ENCODE measurements around the gene OTUD3.

OTUD3 gene

DNA sequence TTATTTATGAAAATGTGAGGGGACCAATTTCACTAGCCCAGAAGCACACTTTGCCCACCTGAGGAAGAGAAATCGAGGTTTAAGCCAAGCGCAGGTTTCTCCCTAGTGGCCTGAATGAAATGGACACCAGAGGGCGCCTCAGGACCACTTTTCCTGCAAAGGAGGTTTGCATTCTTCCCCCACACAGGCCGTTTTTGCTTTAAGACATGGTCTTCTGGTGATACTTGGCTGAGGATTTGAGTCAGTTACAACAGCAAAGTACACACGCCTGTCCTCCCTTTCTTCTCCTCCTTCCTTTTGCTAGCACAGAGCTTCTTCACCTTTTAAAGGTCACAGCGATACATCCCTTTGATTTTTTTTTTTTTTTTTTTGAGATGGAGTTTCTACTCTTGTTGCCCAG, 35.9 kb downstream of the OTUD3 start:
- H3K4me3 ChIP-seq (ENCODE audit: low read depth, low read length) = no peak overlapping the region
- TF ChIP-seq, protein P1, sequence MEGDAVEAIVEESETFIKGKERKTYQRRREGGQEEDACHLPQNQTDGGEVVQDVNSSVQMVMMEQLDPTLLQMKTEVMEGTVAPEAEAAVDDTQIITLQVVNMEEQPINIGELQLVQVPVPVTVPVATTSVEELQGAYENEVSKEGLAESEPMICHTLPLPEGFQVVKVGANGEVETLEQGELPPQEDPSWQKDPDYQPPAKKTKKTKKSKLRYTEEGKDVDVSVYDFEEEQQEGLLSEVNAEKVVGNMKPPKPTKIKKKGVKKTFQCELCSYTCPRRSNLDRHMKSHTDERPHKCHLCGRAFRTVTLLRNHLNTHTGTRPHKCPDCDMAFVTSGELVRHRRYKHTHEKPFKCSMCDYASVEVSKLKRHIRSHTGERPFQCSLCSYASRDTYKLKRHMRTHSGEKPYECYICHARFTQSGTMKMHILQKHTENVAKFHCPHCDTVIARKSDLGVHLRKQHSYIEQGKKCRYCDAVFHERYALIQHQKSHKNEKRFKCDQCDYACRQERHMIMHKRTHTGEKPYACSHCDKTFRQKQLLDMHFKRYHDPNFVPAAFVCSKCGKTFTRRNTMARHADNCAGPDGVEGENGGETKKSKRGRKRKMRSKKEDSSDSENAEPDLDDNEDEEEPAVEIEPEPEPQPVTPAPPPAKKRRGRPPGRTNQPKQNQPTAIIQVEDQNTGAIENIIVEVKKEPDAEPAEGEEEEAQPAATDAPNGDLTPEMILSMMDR (conservative IDR thresholded peaks at IDR 0.05; ENCODE audit: low read depth, low read length) = peak; percentile 98
- DNase-seq (ENCODE audit: low read depth) = peak; percentile 90

DNA sequence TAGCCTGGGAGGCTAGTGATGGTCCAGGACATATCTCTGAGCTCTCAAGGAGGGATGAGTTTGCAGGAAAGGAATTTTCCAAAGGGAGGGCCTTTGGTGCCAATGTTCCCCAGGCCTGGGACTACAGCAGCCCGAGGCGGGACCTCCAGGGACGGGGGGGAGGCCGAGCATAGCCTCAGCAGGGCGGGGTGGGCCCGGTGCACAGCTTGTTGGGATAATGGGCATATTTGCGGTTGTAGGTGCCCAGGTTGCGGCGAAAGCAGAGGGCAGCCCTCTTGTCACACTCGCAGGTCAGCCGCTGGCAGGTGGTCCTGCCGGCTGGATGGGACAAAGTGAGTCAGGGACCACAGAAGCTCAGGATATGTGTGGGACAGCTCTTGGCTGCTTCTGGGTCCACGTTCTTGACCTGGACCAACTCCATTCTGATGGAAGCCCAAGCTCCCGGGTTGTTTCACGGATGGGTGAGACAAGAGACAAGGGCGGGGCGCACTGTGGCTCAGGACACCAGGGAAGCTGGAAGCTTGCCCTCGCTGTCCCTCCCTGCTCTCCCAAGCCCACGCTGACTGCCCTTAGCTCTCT, 38.0 kb downstream of the OTUD3 start:
- H3K4me3 ChIP-seq (ENCODE audit: low read depth, low read length) = no peak overlapping the region
- TF ChIP-seq, protein P1 (conservative IDR thresholded peaks at IDR 0.05; ENCODE audit: low read depth, low read length) = no peak
- no peak for DNase-seq (ENCODE audit: low read depth)

DNA sequence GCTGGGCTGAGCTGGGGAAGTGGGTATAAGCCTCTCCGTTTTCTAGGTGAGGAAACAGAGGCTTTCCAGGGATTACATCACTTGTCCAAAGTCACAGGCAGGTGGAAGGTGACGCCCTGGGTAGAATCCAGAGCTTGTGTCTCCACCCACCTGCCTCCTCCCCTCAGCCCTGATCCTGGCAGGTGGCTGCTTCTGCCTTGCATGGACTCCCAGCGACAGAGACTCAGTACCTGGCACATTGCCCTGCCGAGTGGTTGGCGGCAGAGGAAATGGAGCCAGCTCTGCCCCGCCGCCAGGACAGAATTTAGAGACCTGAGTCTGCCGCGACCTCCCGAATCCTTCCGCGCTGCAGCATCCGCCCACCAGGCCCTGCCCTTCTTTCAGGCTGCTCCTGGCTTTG, 39.1 kb downstream of the OTUD3 start:
- DNase-seq (ENCODE audit: low read depth) = no peak
- no peak overlapping the region for H3K4me3 ChIP-seq (ENCODE audit: low read depth, low read length)
- TF ChIP-seq, protein P1 (conservative IDR thresholded peaks at IDR 0.05; ENCODE audit: low read depth, low read length) = no peak

DNA sequence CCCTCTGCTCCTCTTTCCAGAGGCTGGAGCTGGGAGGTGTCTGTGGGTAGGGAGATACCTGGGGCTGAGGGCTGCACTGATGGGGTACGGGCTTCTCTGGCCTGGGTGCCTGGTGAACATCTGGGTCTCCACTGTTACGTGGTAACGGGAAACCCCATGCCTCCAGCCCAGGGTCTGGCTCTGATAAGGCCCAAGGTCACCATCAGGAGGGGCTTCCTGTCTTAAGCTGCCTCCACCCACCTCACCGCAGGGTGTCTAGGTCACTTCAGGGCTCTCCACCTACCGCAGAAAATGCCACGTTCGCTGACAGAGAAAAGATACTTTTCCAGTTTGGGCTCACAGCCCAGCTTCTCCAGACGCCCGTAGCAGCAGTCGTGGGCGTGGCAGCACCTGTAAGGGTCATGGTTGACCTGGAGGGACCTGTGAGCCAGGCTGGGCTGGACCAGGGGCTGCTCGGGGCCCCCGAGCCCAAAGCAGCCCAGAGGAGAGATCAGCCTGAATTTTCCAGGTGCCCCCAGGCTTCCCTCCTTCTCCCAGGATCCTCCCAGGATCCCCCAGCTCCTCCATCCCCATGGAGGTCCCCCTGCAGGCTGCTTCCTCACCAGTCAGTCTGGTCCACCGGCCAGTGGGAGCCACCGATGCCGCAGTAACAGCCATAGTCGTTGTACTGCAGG, 40.0 kb downstream of the OTUD3 start:
- TF ChIP-seq, protein P1 (conservative IDR thresholded peaks at IDR 0.05; ENCODE audit: low read depth, low read length) = no peak
- H3K4me3 ChIP-seq (ENCODE audit: low read depth, low read length) = no peak overlapping the region
- DNase-seq (ENCODE audit: low read depth) = no peak

DNA sequence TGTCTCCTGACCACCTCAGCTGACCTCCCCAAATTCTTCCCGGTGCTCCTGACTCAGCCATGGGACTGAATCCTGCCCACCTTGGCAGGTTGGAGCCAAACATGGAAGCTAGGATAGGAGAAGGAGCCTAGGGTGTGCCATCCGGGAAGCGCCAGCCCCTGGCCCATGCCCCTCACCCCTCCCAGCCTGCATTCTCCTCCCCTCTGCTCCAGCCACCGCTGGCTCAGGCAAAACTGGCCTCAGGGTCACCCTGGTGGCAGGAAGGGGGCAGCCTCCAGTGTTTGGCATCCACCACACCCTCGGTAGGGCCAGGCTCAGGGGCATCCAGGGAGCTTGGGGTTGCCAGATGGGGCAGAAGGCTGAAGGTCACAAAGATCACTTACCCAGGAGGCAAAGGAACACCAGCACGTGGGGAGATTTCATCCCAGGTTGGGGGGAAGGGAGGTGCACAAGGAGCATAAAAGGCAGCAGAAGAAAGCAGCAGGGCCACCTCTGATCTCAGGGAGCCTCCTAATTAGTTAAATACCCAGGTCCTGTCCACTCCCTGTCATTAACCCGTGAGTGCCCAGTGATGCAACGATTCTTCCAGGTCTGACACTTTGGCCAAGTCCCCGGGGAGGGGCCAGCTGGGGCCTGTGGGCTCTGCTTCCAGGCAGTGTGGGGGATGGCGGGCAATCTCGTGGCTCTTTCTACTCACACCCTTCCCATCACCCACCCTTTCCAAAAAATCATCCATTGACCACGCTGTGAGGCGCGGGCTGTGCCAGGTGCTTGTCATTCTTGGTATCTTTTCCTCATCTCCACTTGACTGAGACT, 41.1 kb downstream of the OTUD3 start, which contains the start of gene PLA2G2E:
TSS of gene PLA2G2E (minus strand) at position 481 of the 816 bp plus-strand sequence. CDS start at position 423, 58 bp downstream.
- H3K4me3 ChIP-seq (ENCODE audit: low read depth, low read length) = no peak within 1 kb of the TSS
- TF ChIP-seq, protein P1 (conservative IDR thresholded peaks at IDR 0.05; ENCODE audit: low read depth, low read length) = no peak
- no peak for DNase-seq (ENCODE audit: low read depth)

DNA sequence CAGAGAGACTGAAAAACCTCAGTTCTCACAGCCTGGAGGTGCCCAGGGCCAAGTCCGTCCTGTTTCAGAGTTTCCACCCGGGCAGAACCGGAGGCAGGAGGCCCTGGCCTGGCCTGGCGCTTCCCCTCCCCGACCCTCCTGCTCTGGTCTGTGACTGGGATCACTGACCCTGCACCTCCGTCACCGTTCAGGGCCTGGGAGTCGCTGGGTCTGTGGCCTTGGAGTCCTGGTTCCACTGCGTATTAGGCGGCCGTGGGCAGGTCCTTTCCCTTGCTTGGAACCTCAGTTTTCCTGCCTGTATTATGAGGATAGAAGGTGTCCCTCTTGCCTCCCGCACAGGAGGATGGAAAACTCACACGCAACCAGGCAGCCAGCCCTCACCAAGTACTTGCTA, 41.8 kb downstream of the OTUD3 start:
- no peak for DNase-seq (ENCODE audit: low read depth)
- H3K4me3 ChIP-seq (ENCODE audit: low read depth, low read length) = no peak overlapping the region
- TF ChIP-seq, protein P1 (conservative IDR thresholded peaks at IDR 0.05; ENCODE audit: low read depth, low read length) = no peak

All from choroid plexus epithelial cell (primary cell).